Activated CD8-positive, alpha-beta memory T cell treated with anti-CD3 and anti-CD28 coated beads for 24 hours (primary cell): ENCODE data around the gene UBE2E2.

ENCODE experiments used
- DNase-seq: peaks from one replicate; pipeline ENCODE4 v3.0.0-alpha.2; 2020

The UBE2E2 gene

DNA sequence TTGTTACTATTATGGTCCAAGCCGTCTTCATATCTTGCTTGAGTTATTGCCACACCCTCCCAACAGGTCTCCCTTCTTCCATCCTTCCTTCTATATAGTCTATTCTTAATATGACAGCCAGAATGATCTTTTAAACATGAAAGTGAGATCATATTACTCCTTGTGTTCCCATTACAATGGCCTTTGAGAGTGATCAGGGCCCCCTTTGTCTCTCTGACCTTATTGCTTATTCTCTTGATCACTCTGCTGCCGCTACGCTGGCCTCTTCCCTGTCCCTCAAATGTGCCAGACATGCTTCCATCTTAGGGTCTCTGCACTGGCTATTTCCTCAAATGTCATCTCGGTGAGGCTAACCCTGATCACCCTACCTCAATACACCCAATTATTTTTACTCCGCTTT is 38.1 kb downstream of the UBE2E2 start:
- DNase-seq: no peak

DNA sequence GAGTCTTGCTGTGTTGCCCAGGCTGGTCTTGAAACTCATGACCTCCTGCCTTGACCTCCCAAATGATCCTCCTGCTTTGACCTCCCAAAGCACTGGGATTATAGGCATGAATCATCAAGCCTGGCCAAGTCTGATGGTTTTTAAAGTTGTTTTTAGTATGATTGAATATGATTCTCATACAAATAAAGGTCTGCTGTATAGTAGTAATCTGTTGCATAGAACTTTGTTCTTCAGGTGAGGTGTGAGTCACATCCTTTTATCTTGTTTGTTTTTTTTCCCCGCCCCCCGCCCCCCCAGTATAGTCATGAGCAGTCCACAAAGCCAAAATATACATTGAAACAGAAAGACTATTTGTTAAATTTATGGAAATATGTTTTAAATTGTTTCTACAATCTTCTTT is 39.0 kb downstream of the UBE2E2 start:
- DNase-seq: no peak

DNA sequence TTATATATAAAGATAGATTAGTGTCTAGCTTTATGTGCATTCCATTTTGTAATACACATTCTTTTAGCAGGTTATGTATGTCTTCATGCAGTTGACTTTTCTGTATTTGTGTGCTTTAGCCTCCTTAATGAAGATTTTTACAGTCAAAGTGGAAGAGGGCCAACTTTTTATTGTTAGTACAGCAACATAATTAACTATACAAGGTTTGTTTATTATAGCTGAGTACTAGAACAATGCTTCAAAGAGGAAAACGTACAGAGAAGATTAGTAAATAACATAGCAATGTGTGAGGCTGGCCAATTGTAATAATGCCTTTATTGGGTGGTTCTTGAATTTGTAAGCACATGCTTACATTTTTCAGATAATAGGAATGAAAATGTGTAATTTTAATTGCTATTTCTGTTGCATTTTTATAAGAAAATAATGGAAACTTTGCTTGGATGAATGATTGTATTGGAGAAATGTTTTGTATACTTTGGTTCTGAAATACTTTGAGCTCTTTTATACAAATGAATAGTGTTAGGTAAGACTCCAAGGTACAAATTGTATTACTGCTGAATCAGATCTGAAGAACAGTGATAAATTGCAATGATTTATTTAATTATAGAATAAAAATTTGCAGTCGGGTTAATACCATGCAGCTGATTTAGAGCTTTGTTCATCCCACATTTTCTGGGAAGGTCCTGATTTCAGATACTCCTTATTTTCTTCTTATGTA is 41.4 kb downstream of the UBE2E2 start:
- no peak for DNase-seq

DNA sequence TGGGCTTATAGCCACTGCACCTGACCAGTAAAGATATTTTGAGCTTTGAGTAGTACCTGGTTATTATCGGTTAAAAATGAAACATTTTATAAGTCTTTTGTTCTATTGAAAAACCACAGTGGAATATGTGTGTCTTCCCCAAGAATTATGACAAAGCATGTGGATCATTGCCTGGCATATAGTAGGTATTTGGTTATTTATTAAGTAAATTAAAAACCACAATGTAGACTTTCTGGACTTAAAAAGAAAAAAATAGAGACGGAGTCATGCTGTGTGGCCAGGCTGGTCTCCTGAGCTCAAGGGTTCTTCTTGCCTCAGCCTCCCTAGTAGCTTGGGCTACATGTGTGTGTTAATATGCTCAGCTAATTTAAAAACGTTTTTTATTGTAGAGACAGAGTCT is 43.5 kb downstream of the UBE2E2 start:
- DNase-seq: no peak

DNA sequence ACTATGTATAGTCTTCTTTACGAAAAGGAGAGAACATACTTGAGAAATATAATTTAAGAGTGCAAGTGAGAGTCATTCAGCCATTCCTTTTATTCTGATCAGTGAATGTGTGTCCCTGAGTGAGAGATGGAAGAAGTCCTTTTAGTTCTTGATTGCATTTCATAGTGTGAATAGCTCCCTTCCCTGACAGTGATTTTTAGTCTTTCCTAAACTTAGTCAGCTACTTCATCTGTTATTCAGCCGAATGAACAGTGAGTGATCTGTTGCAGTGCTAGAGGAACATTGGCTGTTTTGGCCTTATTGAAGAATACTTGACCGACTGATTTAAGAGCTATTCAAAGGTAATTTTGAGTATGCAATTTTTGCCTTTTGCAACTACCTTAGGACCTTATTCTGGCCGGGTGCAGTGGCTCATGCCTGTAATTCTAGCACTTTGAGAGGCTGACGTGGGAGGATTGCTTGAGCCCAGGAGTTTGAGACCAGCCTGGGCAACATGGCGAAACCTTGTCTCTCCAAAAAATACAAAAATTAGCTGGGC is 45.5 kb downstream of the UBE2E2 start:
- DNase-seq: no peak

DNA sequence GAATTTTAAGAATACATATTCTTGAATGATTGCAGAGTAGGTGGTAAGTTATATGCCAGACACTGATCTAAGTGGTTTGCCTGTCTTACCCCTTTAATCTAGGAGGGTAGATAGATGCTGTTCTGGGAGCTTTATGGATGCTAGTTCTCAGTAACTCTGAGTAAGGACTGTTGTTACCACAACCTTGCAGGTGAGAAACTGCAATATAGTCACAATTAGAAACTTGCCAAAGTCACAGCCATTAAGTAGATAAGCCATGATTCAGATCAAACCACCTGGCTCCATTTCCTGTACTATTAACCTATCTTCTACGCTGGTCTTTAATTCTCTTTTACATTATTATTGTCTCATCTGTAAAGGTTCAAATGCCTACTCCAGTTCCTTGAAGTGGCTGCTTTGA is 46.8 kb downstream of the UBE2E2 start:
- DNase-seq: no peak

DNA sequence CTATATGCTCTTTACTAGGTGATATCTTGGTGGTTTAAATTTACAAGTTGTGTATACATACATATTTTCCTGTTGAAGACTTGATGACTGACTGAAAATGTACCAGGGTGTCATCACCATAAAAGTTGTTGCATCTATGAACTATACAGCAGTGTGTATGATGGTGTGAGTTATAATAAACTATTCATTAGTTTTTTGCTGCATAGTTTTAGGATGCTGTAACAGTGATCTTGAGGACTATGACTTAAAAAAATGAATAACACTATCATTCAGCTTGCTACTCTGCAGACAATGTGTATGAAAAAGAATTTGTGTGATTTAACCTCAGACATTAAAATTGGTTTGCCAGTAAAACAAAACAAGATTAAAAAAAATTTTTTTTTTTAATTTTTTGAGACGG is 49.0 kb downstream of the UBE2E2 start:
- DNase-seq: no peak

DNA sequence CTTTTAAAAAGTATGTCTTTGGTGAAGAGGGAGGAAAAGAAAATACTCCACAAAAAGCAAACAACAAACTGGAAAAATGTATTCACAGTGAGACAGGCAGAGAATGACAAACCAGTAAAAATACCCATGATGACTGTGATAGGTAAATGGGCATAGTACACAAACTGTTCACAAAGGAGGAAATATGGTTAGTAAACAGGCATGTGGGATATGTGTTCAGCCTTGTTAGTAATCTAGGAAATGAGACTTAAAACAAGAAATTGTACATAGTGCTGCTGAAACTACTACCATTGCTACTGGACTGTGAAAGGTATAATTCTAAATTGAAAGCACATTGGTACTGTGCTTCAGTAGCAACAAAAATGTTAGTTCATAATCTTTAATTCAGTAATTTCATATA is 50.1 kb downstream of the UBE2E2 start:
- DNase-seq: no peak

DNA sequence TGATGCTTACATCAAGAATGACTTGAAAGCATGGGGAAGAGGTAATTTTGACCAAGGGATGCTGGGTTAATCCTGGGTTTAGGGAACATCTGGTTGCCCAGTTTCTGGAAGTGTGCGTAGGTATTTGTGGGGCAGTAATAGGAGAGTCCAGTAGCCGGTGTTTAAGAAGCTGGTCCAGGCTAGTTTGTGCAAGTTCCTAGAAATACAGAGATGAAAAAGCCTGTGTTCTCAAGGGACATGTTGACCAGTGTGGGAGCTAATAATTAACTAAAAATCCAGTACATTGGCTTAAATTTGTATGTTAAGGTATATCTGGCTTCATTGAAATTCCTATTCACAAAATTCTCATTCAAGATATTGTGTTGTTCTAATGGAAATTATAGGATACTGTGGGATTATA is 51.2 kb downstream of the UBE2E2 start:
- no peak for DNase-seq

DNA sequence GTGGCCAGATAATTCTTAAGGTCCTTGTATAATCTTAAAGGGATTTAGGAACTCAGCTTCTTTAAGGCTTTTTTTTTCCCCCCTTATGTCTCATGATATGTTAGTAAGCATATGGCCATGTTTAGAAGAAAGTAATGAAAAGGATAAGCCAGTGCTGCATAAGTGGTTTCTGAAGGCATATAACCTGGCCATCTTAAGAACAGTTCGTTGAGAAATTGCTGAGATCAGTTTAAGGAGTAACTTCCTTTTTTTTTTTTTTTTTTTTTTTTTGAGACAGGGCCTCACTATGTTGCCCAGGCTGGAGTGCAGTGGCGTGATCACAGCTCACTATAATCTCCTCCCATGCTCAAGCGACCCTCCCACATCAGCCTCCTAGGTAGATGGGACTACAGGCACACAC is 51.7 kb downstream of the UBE2E2 start:
- no peak for DNase-seq

DNA sequence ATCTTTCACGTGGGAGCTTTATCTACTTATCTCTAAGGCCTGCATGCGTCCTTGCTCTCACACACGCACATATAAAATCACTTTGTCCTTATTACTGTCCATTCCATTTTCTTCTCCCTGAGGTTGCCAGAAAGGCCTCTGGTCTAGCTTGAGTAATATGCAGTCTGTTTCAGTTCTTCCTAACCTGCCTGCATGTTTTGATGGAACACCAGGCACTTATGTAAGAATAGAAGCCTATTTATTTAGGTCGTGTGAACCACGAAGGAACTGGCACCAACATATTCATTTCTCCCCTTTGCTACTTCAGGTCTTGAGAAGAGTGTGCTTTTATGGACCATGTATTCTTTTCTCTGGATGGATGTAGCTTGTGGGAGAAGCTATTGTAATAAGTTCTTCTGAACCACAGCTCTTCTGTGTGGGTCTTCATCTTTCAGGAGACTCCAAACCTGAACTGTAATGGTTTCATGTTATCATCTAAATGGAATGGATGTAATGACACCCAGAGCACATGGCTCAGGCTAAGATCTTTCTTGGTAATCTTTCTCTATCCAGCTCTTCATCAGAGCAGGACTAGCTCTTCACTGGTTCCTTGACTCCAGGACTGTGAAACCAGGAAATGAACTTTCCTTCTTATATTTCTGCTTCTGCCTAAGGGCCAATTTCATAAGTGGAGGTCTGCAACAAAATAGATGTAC is 53.8 kb downstream of the UBE2E2 start:
- DNase-seq: no peak

DNA sequence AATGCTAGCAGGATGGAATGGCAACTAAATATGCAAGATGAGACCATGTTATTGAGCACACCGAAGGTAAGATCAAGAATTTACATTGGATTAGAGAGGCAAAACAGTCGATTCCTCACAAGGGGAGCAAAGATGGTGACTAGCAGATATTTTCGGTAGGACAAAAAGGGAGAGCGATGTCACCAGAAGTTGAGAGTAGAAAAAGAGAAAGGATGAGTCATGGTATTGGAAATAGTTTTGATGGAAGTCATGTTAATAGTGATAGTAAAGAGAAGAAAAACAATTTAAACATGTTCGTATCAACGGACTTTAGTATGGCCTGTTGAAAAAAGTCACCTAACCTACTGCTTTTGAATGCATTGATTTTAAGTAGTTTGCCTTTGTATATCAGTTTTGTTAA is 55.0 kb downstream of the UBE2E2 start:
- DNase-seq: no peak

DNA sequence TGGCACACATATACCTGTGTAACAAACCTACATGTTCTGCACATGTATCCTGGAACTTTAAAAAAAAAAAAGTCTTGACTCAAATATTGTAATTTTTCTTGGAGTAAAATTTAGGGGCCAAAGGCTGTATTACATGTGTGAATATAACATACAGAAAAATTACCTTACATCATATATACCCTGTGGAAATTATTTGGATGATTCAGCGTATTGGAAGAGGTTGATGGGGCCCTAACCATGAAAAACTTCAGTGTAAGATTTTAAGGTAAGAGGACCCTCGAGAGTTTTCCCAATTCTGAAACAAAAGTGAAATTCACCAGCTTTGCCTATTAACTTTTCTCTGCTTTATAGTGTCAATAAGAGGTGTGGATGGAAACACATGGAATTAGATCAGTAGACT is 56.4 kb downstream of the UBE2E2 start:
- no peak for DNase-seq

DNA sequence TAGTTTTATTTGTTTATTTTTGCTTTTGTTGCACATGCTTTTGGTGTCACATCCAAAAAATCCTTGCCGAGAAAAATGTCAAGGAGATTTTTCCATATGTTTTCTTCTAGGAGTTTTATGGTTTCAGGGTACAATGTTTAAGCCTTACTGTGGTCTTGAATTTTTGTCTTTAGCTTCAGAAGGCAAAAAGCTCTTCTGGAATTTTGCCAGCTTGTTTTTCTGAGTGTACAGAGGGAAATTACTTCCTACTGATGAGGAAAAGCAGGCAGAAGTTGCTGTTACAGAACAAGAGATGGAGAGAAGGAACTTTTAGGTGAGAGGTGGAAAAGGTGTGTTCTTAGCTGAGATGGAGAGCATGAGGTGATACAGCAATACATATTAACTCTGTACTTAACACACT is 59.6 kb downstream of the UBE2E2 start:
- DNase-seq: no peak

DNA sequence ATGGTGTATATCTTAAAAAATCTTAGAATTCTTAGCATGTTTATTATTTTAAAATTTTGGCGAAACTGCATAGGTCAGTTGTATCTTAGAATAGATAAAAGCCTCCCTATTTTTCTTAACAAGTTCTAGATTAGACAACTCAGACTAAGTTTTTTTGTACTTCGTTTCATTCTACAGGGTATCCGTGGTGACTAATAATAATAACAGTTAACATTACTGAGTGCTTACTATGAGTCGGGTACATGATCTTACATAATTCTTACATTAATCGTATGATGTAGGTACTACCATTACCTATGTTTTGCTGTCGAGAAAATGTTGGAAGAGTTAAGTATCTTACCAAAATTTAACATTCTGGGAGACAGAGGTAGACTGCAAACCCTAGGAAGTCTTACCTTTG is 60.7 kb downstream of the UBE2E2 start:
- no peak for DNase-seq

DNA sequence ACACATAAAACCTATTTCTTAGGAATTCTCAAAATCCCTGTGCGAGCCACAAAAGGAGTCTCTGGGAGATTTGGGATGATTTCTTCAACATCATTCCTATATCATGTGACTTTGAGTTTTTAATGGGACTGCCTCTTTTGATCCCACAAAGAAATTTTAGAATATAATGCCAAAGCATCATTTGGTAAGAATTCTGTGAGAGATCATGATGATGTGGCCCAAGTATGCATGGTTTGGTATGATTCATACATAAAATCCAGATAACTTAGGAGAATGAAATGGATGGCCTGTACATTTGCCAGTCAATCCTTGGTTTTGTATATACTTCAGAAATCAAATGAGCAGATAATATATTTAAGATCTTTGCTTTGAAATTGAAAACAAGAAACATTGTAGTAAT is 61.3 kb downstream of the UBE2E2 start:
- DNase-seq: no peak

DNA sequence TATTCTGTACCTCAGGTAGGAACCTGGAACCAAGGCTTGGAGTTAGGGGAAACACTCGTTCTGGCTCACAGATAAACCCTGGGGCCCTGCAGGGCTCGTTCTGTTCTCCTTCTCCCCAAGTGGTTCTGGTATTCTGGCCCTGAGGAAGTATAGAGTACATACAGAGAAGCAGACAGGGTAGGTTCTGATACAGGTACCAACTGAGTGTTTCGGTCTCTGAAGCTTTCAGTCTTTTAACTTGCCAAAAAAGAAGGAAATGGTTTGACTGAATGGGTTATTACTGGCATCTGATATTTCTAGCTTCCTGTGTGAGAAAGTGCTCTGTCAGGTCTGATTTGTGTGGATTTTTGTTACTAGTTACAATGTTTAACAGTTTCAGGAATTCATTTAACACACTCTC is 67.3 kb downstream of the UBE2E2 start:
- DNase-seq: no peak

DNA sequence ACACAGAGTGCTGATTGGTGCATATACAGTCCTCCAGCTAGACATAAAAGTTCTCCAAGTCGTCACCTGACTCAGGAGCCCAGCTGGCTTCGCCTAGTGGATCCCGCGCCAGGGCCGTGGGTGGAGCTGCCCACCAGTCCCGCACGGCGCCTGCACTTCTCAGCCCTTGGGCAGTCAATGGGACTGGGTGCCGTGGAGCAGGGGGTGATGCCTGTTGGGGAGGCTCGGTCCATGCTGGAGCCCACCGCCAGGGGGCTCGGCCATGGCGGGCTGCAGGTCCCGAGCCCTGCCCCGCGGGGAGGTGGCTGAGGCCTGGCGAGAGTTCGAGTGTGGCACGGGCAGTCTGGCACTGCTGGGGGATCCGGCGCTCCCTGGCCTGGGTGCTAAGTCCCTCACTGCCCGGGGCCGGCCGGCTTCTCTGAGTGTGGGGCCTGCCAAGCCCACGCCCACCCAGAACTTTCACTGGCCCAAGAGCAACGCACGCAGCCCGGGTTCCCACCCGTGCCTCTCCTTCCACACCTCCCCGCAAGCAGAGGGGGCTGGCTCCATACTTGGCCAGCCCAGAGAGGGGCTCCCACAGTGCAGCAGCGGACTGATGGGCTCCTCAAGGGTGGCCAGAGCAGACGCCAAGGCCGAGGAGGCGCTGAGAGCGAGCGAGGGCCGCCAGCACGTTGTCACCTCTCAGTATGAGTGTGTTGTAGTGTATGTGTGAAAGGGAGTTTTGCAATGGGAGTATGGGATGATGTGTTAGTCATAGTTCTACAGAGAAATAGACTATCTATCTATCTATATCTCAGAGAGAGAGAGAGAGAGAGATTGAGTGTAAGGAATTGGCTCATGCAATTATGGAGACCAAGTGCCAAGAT is 69.0 kb downstream of the UBE2E2 start:
- no peak for DNase-seq

DNA sequence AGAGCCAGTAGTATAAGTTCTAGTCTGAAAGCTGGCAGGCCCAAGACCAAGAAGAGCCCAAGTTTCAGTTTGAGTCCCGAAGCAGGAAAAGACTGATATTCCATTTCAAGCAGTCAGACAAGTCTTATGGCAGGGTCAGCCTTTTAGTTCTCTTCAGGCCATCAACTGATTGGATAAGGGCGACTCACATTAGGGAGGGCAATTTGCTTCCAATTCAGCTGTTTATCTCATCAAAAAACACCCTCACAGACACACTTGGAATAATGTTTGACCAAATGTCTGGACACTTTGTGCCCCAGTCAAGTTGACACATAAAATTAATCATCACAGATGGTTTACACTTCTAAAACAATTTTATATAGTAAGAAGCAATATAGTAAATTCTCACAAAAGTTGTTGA is 69.7 kb downstream of the UBE2E2 start:
- no peak for DNase-seq

DNA sequence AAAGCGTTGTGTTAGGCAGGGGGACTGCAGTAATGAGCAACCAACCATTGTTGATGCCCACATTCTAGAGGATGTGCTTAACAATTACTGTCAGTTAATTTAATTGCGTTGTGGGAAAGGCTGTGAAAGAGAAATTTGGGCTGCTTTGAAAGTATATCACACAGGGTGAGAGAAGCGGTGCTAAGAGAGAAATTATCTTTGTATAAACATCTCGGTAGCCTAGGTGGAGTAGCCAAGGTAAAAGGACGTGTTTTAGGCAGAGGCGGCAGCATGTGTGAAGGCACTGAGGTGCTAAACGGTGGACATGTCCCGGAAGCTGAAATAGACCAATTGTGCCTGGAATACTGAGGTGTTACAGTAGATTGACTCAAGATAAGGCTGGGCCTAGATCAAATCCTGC is 71.9 kb downstream of the UBE2E2 start:
- DNase-seq: no peak

DNA sequence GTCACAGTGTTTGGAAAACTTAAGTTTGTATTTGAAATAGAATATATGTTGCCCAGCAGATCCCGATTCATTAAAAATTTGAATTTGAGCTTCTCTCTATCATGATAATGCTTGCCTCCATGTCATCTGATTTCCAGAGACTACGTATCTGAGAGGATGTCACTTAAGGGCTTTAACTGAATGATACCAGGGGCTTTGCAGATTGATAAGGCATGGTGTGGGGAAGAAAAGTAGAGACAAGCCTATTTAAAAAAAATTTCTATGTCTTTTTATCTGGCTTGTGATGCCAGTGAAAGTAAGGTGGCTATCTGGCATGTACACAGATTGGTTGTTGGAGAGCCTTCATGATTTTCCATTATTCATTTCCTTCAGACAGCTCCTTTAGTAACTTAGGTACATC is 72.7 kb downstream of the UBE2E2 start:
- DNase-seq: no peak

DNA sequence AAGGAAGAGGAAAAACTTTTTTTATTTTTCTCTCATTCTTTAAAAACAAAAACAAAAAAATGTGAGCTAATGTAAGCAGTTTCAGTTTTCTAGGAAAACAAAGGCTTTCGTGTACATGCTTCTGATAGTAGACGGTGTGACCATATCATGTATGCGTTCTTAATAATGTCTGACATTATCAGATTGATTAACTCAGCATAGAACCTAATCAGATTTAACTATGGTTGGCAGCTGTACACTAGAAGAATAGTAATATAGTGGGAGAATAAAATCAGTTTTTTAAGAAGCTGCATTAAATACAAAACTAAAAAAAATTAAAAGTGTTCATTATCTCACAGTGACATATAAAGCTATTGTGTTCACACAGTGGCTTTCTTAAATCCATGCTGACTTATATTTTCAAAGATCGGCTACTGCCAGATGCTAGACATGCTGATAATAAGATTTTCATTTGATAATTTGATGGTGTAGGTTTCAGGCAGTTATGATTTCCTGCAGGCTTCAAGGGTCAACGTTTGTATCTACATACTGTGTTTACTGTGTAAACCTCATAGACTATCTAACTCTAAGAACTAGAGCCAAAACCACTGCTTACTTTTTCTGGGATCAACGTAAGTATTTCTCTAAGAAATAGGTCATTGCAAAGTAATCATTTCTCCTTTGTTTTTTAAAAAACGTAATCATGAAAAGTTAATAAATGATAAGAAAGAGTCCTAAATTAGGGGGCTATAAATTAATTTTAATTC is 74.0 kb downstream of the UBE2E2 start:
- DNase-seq: no peak

DNA sequence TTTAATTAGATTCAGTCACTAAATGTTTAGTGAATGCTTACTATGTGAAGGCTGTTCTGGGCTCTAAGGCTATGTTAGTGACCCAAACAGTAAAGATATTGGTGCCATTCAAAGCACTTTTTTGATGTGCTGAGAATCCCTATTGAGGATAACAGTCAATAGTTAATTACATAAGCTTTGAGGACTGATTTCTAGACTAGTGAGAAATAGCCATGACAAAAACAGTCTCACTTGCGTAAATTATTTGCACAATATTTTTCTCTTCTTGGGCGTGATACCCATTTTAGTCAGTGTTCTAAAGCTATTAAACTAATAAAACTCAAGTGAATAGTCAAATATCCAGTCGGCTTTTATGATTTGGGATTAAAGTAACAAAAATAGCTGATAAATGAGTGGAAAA is 74.6 kb downstream of the UBE2E2 start:
- DNase-seq: no peak
